GM12874 (cell line): ENCODE data around the gene VIPR2.

Experiments
- CTCF ChIP-seq: IDR thresholded peaks from 2 replicates; pipeline ENCODE4 v1.5.1; 2011; ENCODE audit warnings: low read depth, mild to moderate bottlenecking, control low read depth, low read length, moderate library complexity; ENCODE audit not compliant: insufficient read depth

The VIPR2 gene

GRCh38 chr7:159076333-159076732 is 68.3 kb downstream of the VIPR2 start:
- TF ChIP-seq CTCF, result no peak

DNA sequence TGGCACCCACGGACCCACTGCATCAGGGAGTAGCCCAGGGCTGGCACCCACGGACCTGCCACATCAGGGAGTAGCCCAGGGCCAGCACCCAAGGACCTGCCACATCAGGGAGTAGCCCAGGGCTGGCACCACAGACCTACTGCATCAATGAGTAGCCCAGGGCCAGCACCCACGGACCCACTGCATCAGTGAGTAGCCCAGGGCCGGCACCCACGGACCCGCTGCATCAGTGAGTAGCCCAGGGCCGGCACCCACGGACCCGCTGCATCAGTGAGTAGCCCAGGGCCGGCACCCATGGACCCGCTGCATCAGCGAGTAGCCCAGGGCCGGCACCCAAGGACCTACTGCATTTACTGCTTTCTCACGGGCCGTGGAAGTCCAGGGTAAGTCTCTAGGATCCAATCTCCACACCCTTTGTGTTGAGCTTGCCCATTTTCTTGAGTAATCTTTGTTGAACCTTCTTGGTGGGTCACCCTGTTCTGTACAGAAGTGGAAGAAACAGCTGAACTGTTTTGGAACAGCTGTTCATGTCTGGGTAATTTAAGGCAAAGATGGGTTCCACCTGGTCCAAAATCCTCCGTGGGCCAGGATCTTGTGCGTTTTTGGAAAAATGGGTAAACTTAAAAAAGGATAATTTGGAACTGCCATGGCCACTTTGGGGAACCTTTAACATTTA is 69.0 kb downstream of the VIPR2 start:
- TF ChIP-seq CTCF, result no peak

DNA sequence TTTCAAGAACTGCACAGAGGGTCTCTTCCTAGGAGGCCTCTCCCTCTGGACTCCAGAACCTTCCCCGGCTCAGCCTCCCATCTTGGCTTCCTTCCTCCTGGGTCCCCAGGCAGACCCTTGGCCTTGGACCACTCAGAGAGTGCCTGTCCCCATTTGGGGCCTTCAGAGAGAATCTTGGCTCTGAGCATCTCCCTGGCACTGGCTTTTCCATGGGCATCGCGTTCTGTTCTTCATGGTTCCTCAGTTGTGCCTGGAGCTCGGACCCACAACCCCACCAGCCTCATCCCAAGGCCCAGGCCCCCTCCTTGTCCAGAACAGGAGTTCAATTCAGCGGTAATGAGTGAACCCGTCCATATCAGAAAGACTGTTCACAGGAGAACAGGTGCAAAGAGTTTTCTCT is 73.4 kb downstream of the VIPR2 start:
- no peak for TF ChIP-seq CTCF

GRCh38 chr7:159070431-159071148 is 74.1 kb downstream of the VIPR2 start:
- TF ChIP-seq CTCF, result no peak

- no peak for TF ChIP-seq CTCF
These were observed 75.7 kb downstream of the VIPR2 start for GRCh38 chr7:159068893-159069448.

GRCh38 chr7:159068488-159068811 is 76.2 kb downstream of the VIPR2 start:
- TF ChIP-seq CTCF, result no peak

GRCh38 chr7:159067576-159068487 is 76.8 kb downstream of the VIPR2 start:
- TF ChIP-seq CTCF, result no peak
